GM23248 (cell line): ENCODE measurements around the gene PROM2.

Experiments used
- EZH2 ChIP-seq: fragments of 200-600 bp; sonication (generic); IDR thresholded peaks from 2 replicates; pipeline ENCODE4 v1.6.1; 2018; ENCODE audit warnings: antibody characterized with exemption, mild to moderate bottlenecking; ENCODE audit not compliant: insufficient read depth, poor library complexity, severe bottlenecking
- EZH2phosphoT487 ChIP-seq: fragments of 200-600 bp; sonication (generic); IDR thresholded peaks from 2 replicates; pipeline ENCODE4 v1.6.1; 2018; ENCODE audit warnings: antibody characterized with exemption, moderate library complexity, mild to moderate bottlenecking, low read depth; ENCODE audit not compliant: insufficient read depth

- no peak for TF ChIP-seq EZH2
- TF ChIP-seq EZH2phosphoT487: no peak
Measured at GRCh38 chr2:95258271-95258670, 16.0 kb upstream of the PROM2 start.
